Measurements from ENCODE around the gene ZNF407.
A peak's percentile ranks its signal among the peaks of the same experiment; 100 is the strongest.

The ZNF407 gene

GRCh38 chr18:74832381-74832780, 234.7 kb downstream of the ZNF407 start:
- no peaks in the 10 kb centered on the region for H4K20me1 ChIP-seq (ENCODE audit: insufficient read depth, low read length)
- H2AFZ ChIP-seq (ENCODE audit: low read length), result no peak overlapping the region
- H3K27ac ChIP-seq (ENCODE audit: low read length), result no peak overlapping the region
- peaks cover 8% of the 10 kb centered on the region; the same call in 1 of the 2 replicates for H3K4me1 ChIP-seq (ENCODE audit: low read length)
- TF ChIP-seq EZH2phosphoT487 (IDR thresholded peaks at IDR 0.05; ENCODE audit: low read length) (no peak), EZH2 (optimal IDR thresholded peaks at IDR 0.05; ENCODE audit: low read depth, low read length) (no peak)
- TF ChIP-seq, protein P1, sequence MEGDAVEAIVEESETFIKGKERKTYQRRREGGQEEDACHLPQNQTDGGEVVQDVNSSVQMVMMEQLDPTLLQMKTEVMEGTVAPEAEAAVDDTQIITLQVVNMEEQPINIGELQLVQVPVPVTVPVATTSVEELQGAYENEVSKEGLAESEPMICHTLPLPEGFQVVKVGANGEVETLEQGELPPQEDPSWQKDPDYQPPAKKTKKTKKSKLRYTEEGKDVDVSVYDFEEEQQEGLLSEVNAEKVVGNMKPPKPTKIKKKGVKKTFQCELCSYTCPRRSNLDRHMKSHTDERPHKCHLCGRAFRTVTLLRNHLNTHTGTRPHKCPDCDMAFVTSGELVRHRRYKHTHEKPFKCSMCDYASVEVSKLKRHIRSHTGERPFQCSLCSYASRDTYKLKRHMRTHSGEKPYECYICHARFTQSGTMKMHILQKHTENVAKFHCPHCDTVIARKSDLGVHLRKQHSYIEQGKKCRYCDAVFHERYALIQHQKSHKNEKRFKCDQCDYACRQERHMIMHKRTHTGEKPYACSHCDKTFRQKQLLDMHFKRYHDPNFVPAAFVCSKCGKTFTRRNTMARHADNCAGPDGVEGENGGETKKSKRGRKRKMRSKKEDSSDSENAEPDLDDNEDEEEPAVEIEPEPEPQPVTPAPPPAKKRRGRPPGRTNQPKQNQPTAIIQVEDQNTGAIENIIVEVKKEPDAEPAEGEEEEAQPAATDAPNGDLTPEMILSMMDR (IDR thresholded peaks at IDR 0.05; ENCODE audit: low read length), result no peak
- no peaks in the 10 kb centered on the region for H3K27me3 ChIP-seq (replicated peaks; ENCODE audit: insufficient read depth, low read length)
- no peaks in the 10 kb centered on the region; the same call in 1 of the 2 replicates for H3K9me2 ChIP-seq (replicated peaks; ENCODE audit: insufficient read depth, low read length)
- H3K36me3 ChIP-seq (replicated peaks; ENCODE audit: insufficient read depth, low read length), result no peaks in the 10 kb centered on the region
- H3K79me2 ChIP-seq (ENCODE audit: low read length), result no peaks in the 10 kb centered on the region
- H3K9me3 ChIP-seq (replicated peaks; ENCODE audit: insufficient read depth, low read length), result no peaks in the 10 kb centered on the region
- no peak for DNase-seq
- H3K4me2 ChIP-seq (ENCODE audit: low read depth, low read length), result no peak overlapping the region
- no peak overlapping the region for H3K9ac ChIP-seq (ENCODE audit: low read length)
- no peaks in the 10 kb centered on the region for H3F3A ChIP-seq (ENCODE audit: insufficient read depth, low read length)
- H3K4me3 ChIP-seq (ENCODE audit: low read length), result no peak overlapping the region

- Histone ChIP-seq H3K79me2 (ENCODE audit: low read length) (no peaks in the 10 kb centered on the region), H3K4me3 (ENCODE audit: low read length) (no peak overlapping the region), H3K36me3 (replicated peaks; ENCODE audit: insufficient read depth, low read length) (no peaks in the 10 kb centered on the region), H3K27me3 (replicated peaks; ENCODE audit: insufficient read depth, low read length) (no peaks in the 10 kb centered on the region), H3K4me2 (ENCODE audit: low read depth, low read length) (no peak overlapping the region), H2AFZ (ENCODE audit: low read length) (no peak overlapping the region), H3K9ac (ENCODE audit: low read length) (no peak overlapping the region), H3K9me3 (replicated peaks; ENCODE audit: insufficient read depth, low read length) (no peaks in the 10 kb centered on the region), H3K9me2 (replicated peaks; ENCODE audit: insufficient read depth, low read length) (no peaks in the 10 kb centered on the region), H3F3A (ENCODE audit: insufficient read depth, low read length) (no peaks in the 10 kb centered on the region), H3K27ac (ENCODE audit: low read length) (no peak overlapping the region), H4K20me1 (ENCODE audit: insufficient read depth, low read length) (no peaks in the 10 kb centered on the region), H3K4me1 (ENCODE audit: low read length) (peaks cover 8% of the 10 kb centered on the region; the same call in 1 of the 2 replicates)
- DNase-seq, result peak; percentile 43
- TF ChIP-seq EZH2phosphoT487 (IDR thresholded peaks at IDR 0.05; ENCODE audit: low read length), result no peak
- TF ChIP-seq, protein P1 (IDR thresholded peaks at IDR 0.05; ENCODE audit: low read length), result no peak
- no peak for TF ChIP-seq EZH2 (optimal IDR thresholded peaks at IDR 0.05; ENCODE audit: low read depth, low read length)
These were observed 235.3 kb downstream of the ZNF407 start for GRCh38 chr18:74832999-74833398.

GRCh38 chr18:74834424-74835309, 237.0 kb downstream of the ZNF407 start:
- H3K79me2 ChIP-seq (ENCODE audit: low read length), result no peaks in the 10 kb centered on the region
- no peak overlapping the region for H2AFZ ChIP-seq (ENCODE audit: low read length)
- no peaks in the 10 kb centered on the region for H3K36me3 ChIP-seq (replicated peaks; ENCODE audit: insufficient read depth, low read length)
- no peak for TF ChIP-seq EZH2 (optimal IDR thresholded peaks at IDR 0.05; ENCODE audit: low read depth, low read length)
- TF ChIP-seq, protein P1 (IDR thresholded peaks at IDR 0.05; ENCODE audit: low read length), result no peak
- no peak for TF ChIP-seq EZH2phosphoT487 (IDR thresholded peaks at IDR 0.05; ENCODE audit: low read length)
- no peaks in the 10 kb centered on the region for H3F3A ChIP-seq (ENCODE audit: insufficient read depth, low read length)
- H3K4me2 ChIP-seq (ENCODE audit: low read depth, low read length), result no peak overlapping the region
- H3K9me2 ChIP-seq (replicated peaks; ENCODE audit: insufficient read depth, low read length), result no peaks in the 10 kb centered on the region
- no peak overlapping the region for H3K27ac ChIP-seq (ENCODE audit: low read length)
- no peak overlapping the region for H3K9ac ChIP-seq (ENCODE audit: low read length)
- no peaks in the 10 kb centered on the region for H3K9me3 ChIP-seq (replicated peaks; ENCODE audit: insufficient read depth, low read length)
- peaks cover 8% of the 10 kb centered on the region; the same call in 1 of the 2 replicates for H3K4me1 ChIP-seq (ENCODE audit: low read length)
- H3K27me3 ChIP-seq (replicated peaks; ENCODE audit: insufficient read depth, low read length), result no peaks in the 10 kb centered on the region
- no peaks in the 10 kb centered on the region for H4K20me1 ChIP-seq (ENCODE audit: insufficient read depth, low read length)
- DNase-seq, result no peak
- no peak overlapping the region for H3K4me3 ChIP-seq (ENCODE audit: low read length)

All from MM.1S (cell line).